ENCODE measurements around the gene GJB2. TPM values are rescaled to one million over a fixed set of nuclear protein-coding genes. Genes with fewer than 3 reads are reported as not detected.
A peak's percentile ranks its signal among the peaks of the same experiment; 100 is the strongest.

The GJB2 gene
- total RNA-seq, 1 donor from 2014 or later, result not detected

GRCh38 chr13:20188667-20189553 lies 3.8 kb downstream of the GJB2 start:
- H3K9me3 ChIP-seq (replicated peaks), result no peaks in the 10 kb centered on the region
- H3K4me3 ChIP-seq, result no peak overlapping the region
- DNase-seq, result no peak
- H3K36me3 ChIP-seq, result no peaks in the 10 kb centered on the region
- intact Hi-C loops (cut with micrococcal nuclease), result no loop called here
- no peak overlapping the region for H3K27ac ChIP-seq (replicated peaks)
- no peak for TF ChIP-seq CTCF (IDR thresholded peaks at IDR 0.05; ENCODE audit: borderline replicate concordance)
- peaks cover 56% of the 10 kb centered on the region for H3K27me3 ChIP-seq (ENCODE audit: low read depth)
- peaks cover 35% of the 10 kb centered on the region for H3K4me1 ChIP-seq

- TF ChIP-seq CTCF (IDR thresholded peaks at IDR 0.05; ENCODE audit: borderline replicate concordance), result no peak
Observed at GRCh38 chr13:20186771-20187170, 6.0 kb downstream of the GJB2 start.

GRCh38 chr13:20185366-20186056 lies 7.2 kb downstream of the GJB2 start:
- H3K9me3 ChIP-seq (replicated peaks), result no peaks in the 10 kb centered on the region
- intact Hi-C loops (cut with micrococcal nuclease), result no loop called here
- no peak overlapping the region for H3K27ac ChIP-seq (replicated peaks)
- H3K4me3 ChIP-seq, result no peak overlapping the region
- TF ChIP-seq CTCF (IDR thresholded peaks at IDR 0.05; ENCODE audit: borderline replicate concordance), result no peak
- H3K27me3 ChIP-seq (ENCODE audit: low read depth), result peaks cover 43% of the 10 kb centered on the region
- no peaks in the 10 kb centered on the region for H3K36me3 ChIP-seq
- H3K4me1 ChIP-seq, result peaks cover 10% of the 10 kb centered on the region
- no peak for DNase-seq

More at GRCh38 chr13:20186771-20187170, 6.0 kb downstream of the GJB2 start:
- Histone ChIP-seq H3K9me3 (replicated peaks) (no peaks in the 10 kb centered on the region), H3K27me3 (ENCODE audit: low read depth) (peaks cover 42% of the 10 kb centered on the region), H3K36me3 (no peaks in the 10 kb centered on the region), H3K27ac (replicated peaks) (no peak overlapping the region), H3K4me1 (peaks cover 14% of the 10 kb centered on the region), H3K4me3 (no peak overlapping the region)
- DNase-seq, result no peak
- intact Hi-C loops (cut with micrococcal nuclease), result no loop called here

DNA sequence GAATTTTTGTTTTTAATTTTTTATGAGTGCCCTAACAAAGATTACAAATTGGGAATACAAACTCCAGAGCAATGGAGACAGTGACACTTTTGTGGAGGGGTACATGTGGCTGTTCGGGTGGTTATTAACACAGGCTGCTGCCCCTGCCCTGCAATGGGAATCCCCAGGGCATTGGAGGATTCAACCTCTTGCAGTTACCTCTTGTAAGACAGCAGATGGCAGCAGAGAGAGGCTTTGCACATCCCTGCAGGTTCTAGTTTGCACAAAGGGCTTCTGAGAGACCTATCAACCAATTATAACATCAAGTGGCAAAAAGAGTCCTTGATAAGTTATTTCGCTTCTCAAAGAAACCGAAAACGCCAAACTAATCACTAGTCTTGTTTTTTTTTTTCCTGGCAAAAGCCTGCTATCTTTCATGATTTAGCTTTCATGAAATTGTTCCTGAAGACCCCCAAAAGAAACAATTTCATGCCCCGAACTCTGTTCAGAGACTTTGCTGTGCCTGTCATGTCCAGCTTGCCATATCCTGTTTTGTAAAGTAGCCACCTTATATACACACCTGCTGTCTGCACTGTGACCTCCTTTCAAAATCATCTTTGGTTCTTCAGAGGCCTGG lies 10.4 kb downstream of the GJB2 start:
- H3K36me3 ChIP-seq, result no peaks in the 10 kb centered on the region
- no peak for DNase-seq
- TF ChIP-seq CTCF (IDR thresholded peaks at IDR 0.05; ENCODE audit: borderline replicate concordance), result peak; percentile 90
- H3K27me3 ChIP-seq (ENCODE audit: low read depth), result peaks cover 71% of the 10 kb centered on the region
- no peak overlapping the region for H3K27ac ChIP-seq (replicated peaks)
- peaks cover 12% of the 10 kb centered on the region for H3K4me1 ChIP-seq
- intact Hi-C loops (cut with micrococcal nuclease), result no loop called here
- H3K4me3 ChIP-seq, result no peak overlapping the region
- no peaks in the 10 kb centered on the region for H3K9me3 ChIP-seq (replicated peaks)

DNA sequence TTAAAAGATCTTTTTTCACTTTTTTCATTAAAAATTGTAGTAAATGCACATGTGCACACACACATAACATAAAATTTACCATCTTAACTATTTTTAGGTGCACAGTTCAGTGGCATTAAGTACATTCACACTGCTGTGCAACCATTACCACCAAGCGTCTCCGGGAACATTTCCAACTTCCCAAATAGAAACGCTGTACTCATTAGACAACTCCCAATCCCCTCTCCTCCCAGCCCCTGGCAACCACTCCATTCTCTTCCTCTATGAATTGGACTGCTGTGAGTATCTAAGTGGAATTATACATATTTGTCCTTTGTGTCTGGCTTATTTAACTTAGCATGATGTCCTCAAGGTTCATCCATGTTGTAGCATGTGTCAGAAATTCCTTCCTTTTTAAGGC lies 11.6 kb downstream of the GJB2 start:
- Histone ChIP-seq H3K4me1 (peaks cover 16% of the 10 kb centered on the region), H3K4me3 (no peak overlapping the region), H3K9me3 (replicated peaks) (no peaks in the 10 kb centered on the region), H3K27ac (replicated peaks) (no peak overlapping the region), H3K36me3 (no peaks in the 10 kb centered on the region), H3K27me3 (ENCODE audit: low read depth) (peaks cover 73% of the 10 kb centered on the region)
- no peak for TF ChIP-seq CTCF (IDR thresholded peaks at IDR 0.05; ENCODE audit: borderline replicate concordance)
- intact Hi-C loops (cut with micrococcal nuclease), result no loop called here
- no peak for DNase-seq
